OCI-LY1 (cell line): ENCODE data around the gene FBP2.

Source experiments
- CTCF ChIP-seq: fragments of 200-600 bp; sonication (generic), shearing (Covaris generic); IDR thresholded peaks from 2 replicates; pipeline ENCODE4 v1.5.1; 2017; ENCODE audit warnings: mild to moderate bottlenecking, antibody characterized with exemption, low read length, moderate library complexity, mixed read lengths
- EZH2 ChIP-seq: fragments of 200-600 bp; sonication (generic), shearing (Covaris generic); IDR thresholded peaks from 2 replicates; pipeline ENCODE4 v1.8.0; 2017; ENCODE audit warnings: borderline replicate concordance, mixed run types, mild to moderate bottlenecking, antibody characterized with exemption, low read length, moderate library complexity, mixed read lengths

DNA sequence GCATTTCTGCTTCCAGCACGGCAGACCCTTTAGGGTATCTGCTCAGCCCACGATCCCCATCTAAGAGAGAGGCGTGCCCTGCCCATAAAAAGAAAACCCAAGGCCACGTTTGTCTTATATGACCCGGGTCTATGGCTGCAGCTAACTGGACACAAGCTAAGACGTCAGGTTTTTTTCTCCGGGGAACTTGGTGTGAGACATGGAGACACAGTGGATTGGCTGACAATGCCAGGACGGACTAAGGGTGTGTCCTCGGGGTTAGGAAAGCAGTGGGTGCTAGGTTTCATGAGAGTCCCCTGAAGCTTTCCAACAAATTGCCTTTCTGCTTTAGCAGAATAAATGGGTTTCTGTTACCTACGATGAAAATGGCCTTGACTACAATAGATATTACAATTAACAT, 7.1 kb upstream of the FBP2 start:
- TF ChIP-seq CTCF (no peak), EZH2 (no peak)
